Kidney (tissue), 14 donors: ENCODE data around the gene ROBO4. TPM values are rescaled to one million over a fixed set of nuclear protein-coding genes. Genes with fewer than 3 reads are reported as not detected.

ENCODE experiments used
- DNase-seq, 5 donors: peaks; one replicate each; pipeline ENCODE4 v3.0.0-alpha.2; 2013 to 2020
- FAIRE-seq: peaks from 2 replicates; lab custom pipeline; 2012; peaks lifted over from hg19 to GRCh38; lab: Jason Lieb, UNC
- H3K27ac ChIP-seq, 2 donors: one replicate each; pipeline ENCODE4 v1.7.0; 2013; ENCODE audit warnings: low read depth in 2 of 2, low read length in 2 of 2, inconsistent platforms in 1 of 2
- H3K27me3 ChIP-seq: one replicate; pipeline ENCODE4 v1.7.1; 2013; ENCODE audit warnings: low read length, inconsistent platforms; ENCODE audit not compliant: control insufficient read depth, insufficient read depth
- H3K36me3 ChIP-seq, 3 donors: one replicate each; pipeline versions ENCODE4 v1.7.0 to v1.7.1; 2013; ENCODE audit warnings: low read length in 3 of 3, control low read depth in 1 of 3, inconsistent platforms in 1 of 3; ENCODE audit not compliant: insufficient read depth in 3 of 3, control insufficient read depth in 2 of 3
- H3K4me1 ChIP-seq, 3 donors: one replicate each; pipeline versions ENCODE4 v1.7.0 to v1.7.1; 2013; ENCODE audit warnings: low read length in 3 of 3, inconsistent platforms in 1 of 3, low read depth in 1 of 3; ENCODE audit not compliant: control insufficient read depth in 2 of 3, insufficient read depth in 2 of 3
- H3K4me3 ChIP-seq, 3 donors: one replicate each; pipeline versions ENCODE4 v1.7.0 to v1.8.1; 2013; ENCODE audit warnings: low read length in 3 of 3, control low read depth in 1 of 3, inconsistent platforms in 1 of 3
- H3K9ac ChIP-seq, 3 donors: one replicate each; pipeline versions ENCODE4 v1.7.0 to v1.7.1; 2013; ENCODE audit warnings: low read length in 3 of 3, control low read depth in 1 of 3, inconsistent platforms in 1 of 3
- H3K9me3 ChIP-seq, 3 donors: one replicate each; pipeline versions ENCODE4 v1.7.0 to v1.7.1; 2013; ENCODE audit warnings: low read length in 3 of 3, control low read depth in 1 of 3, inconsistent platforms in 1 of 3; ENCODE audit not compliant: control insufficient read depth in 2 of 3, insufficient read depth in 1 of 3
- CTCF ChIP-seq: IDR thresholded peaks from 3 replicates; pipeline ENCODE4 v1.5.1; 2012; ENCODE audit warnings: mild to moderate bottlenecking, moderate library complexity, borderline replicate concordance; ENCODE audit not compliant: insufficient read depth; ENCODE audit errors: extremely low read depth
- intact Hi-C: fragments of 100-400 bp; cut with DNase I; formaldehyde crosslinking; loops from one replicate; pipeline ENCODE4 v1.11.1; 2022
- polyA plus RNA-seq: library from polyadenylated mRNA; stranded (reverse); fragments of 350-450 nt; fragmentation: Illumina TruSeq; extraction: RNeasy Lipid Tissue Mini Kit (QIAGEN cat#74804); gene quantifications from one replicate; pipeline ENCODE4 v1.2.3, GENCODE V29; 2014; ENCODE audit warnings: low read depth, low replicate concordance; ENCODE audit not compliant: insufficient read depth
- total RNA-seq: library from RNA; stranded (reverse); fragmentation: NEBNext Ultra II Directional; extraction: Animal tissue kit (Norgen Biotek cat#: 25700); gene quantifications from one replicate; pipeline ENCODE4 v1.2.1, GENCODE V29; 2021
- donor health status: control.
- donor health status: control.
- donor health status: control.
- donor health status: control.
- donor health status: control.
- donor health status: DM: yes; HTN: yes; CAD: no.
- donor health status: Normal renal cell carcinoma (clear cell type).

Gene ROBO4
- total and polyA plus RNA-seq, 2 donors from 2014 or later = 12.8 to 29.5 TPM

GRCh38 chr11:124839972-124840621 is 57.6 kb downstream of the ROBO4 start:
- Histone ChIP-seq H3K27ac (no peak overlapping the region), H3K4me1 (peaks cover 0 to 13% (median 8%) of the 10 kb centered on the region in 3 donors), H3K9ac (no peak overlapping the region), H3K27me3 (peaks cover 47% of the 10 kb centered on the region), H3K9me3 (peaks cover 0 to 4% (median 0%) of the 10 kb centered on the region in 3 donors), H3K36me3 (no peaks in the 10 kb centered on the region), H3K4me3 (peak overlapping the region in 1 of 3 donors; percentile 21)
- FAIRE-seq (no peak), DNase-seq (no peak)
- TF ChIP-seq CTCF = no peak
- intact Hi-C loops = loop anchor here (10.0 kb wide), 2 partner anchors 175 to 195 kb away; no protein-coding TSS in a partner anchor

- Histone ChIP-seq H3K27ac (no peak overlapping the region), H3K4me3 (peak overlapping the region in 1 of 3 donors; percentile 21), H3K4me1 (peaks cover 0 to 13% (median 8%) of the 10 kb centered on the region in 3 donors), H3K36me3 (no peaks in the 10 kb centered on the region), H3K9ac (no peak overlapping the region), H3K9me3 (peaks cover 0 to 4% (median 0%) of the 10 kb centered on the region in 3 donors), H3K27me3 (peaks cover 40% of the 10 kb centered on the region)
- peak; percentile 55 to 82 (median 68) for DNase-seq
- no peak for TF ChIP-seq CTCF
- no peak for FAIRE-seq
- intact Hi-C loops = loop anchor here (10.0 kb wide), 1 partner anchor 175 kb away; no protein-coding TSS in a partner anchor
These were observed 58.3 kb downstream of the ROBO4 start for GRCh38 chr11:124839128-124839971.

- no peak for DNase-seq
- TF ChIP-seq CTCF = no peak
- no peak for FAIRE-seq
- no peaks in the 10 kb centered on the region for H3K36me3 ChIP-seq
- H3K4me1 ChIP-seq = peaks cover 0 to 13% (median 8%) of the 10 kb centered on the region in 3 donors
- H3K9me3 ChIP-seq = peaks cover 0 to 4% (median 0%) of the 10 kb centered on the region in 3 donors
- intact Hi-C loops = loop anchor here (10.0 kb wide), 1 partner anchor 174 kb away; no protein-coding TSS in a partner anchor
- no peak overlapping the region for H3K4me3 ChIP-seq
- H3K27ac ChIP-seq = no peak overlapping the region
- H3K9ac ChIP-seq = no peak overlapping the region
- H3K27me3 ChIP-seq = peaks cover 34% of the 10 kb centered on the region
These were observed 58.9 kb downstream of the ROBO4 start for GRCh38 chr11:124838805-124839127.
